NCI-H748 (cell line): Measurements from ENCODE around the gene TEX51.
A peak's percentile ranks its signal among the peaks of the same experiment; 100 is the strongest.

ENCODE experiments used
- DNase-seq: peaks from one replicate; lab custom pipeline; 2025; ENCODE audit not compliant: unreplicated experiment; lab: John Stamatoyannopoulos, UW

Gene TEX51

GRCh38 chr2:126946318-126947102 lies 47.8 kb downstream of the TEX51 start:
- DNase-seq = no peak

GRCh38 chr2:126947103-126947429 lies 48.4 kb downstream of the TEX51 start:
- DNase-seq = no peak

GRCh38 chr2:126949775-126950174 lies 51.1 kb downstream of the TEX51 start:
- DNase-seq = no peak

GRCh38 chr2:126950504-126950903 lies 51.8 kb downstream of the TEX51 start:
- DNase-seq = peak; percentile 49
